Heart right ventricle (tissue), 16 donors: Measurements from ENCODE around the gene LETMD1. TPM values are rescaled to one million over a fixed set of nuclear protein-coding genes. Genes with fewer than 3 reads are reported as not detected.
"Not testable (repeated sequence)": the region's sequence is repeated elsewhere in the genome, so short reads cannot be mapped to it uniquely, and the experiment has no call there.

Source experiments
- ATAC-seq, 8 donors: fragments of 200-7000 bp; cut with Tn5 transposase; one replicate each; pipeline ENCODE4 v1.9.1; 2020; ENCODE audit warnings: mild to moderate bottlenecking in 8 of 8, moderate library complexity in 8 of 8, moderate number of reproducible peaks in 1 of 8
- DNase-seq, 2 donors: peaks; one replicate each; pipeline ENCODE4 v3.0.0-alpha.2; 2020
- H3K27ac ChIP-seq, 10 donors: fragments of 200-600 bp; sonication (generic) in 2 of 10; one replicate each; pipeline versions ENCODE4 v1.5.0 to v1.8.0; 2020 to 2022; ENCODE audit warnings: mild to moderate bottlenecking in 3 of 10
- H3K27me3 ChIP-seq, 7 donors: fragments of 200-600 bp; one replicate each; pipeline ENCODE4 v1.8.0; 2021 to 2022; ENCODE audit warnings: mild to moderate bottlenecking in 2 of 7
- H3K36me3 ChIP-seq, 9 donors: fragments of 200-600 bp; sonication (generic) in 1 of 9; one replicate each; pipeline versions ENCODE4 v1.5.0 to v1.8.0; 2020 to 2022; ENCODE audit warnings: mild to moderate bottlenecking in 2 of 9
- H3K4me1 ChIP-seq, 9 donors: fragments of 200-600 bp; sonication (generic) in 1 of 9; one replicate each; pipeline versions ENCODE4 v1.5.0 to v1.8.0; 2020 to 2022; ENCODE audit warnings: mild to moderate bottlenecking in 4 of 9
- H3K4me3 ChIP-seq, 10 donors: fragments of 200-600 bp; sonication (generic) in 2 of 10; one replicate each; pipeline versions ENCODE4 v1.5.0 to v1.8.0; 2020 to 2022; ENCODE audit warnings: mild to moderate bottlenecking in 7 of 10, moderate library complexity in 2 of 10
- H3K9me3 ChIP-seq, 11 donors: fragments of 200-600 bp in 10 of 11; sonication (generic) in 2 of 11; one replicate each; pipeline versions ENCODE4 v1.5.0 to v1.8.0; 2013 to 2022; ENCODE audit warnings: mild to moderate bottlenecking in 2 of 11, control low read depth in 1 of 11, moderate library complexity in 1 of 11
- WGBS, 2 donors: extraction: QIAGEN DNeasy Blood & Tissue Kit; methylation state at CpG; one replicate each; pipeline ENCODE4 v1.1.7; 2013; ENCODE audit warnings: inconsistent platforms in 1 of 2; 5-methylcytosine and 5-hydroxymethylcytosine counted together
- intact Hi-C, 10 donors: fragments of 100-400 bp; cut with DNase I; formaldehyde crosslinking; loops; one replicate each; pipeline versions ENCODE4 v1.11.1 to v1.14.2; 2022
- polyA plus RNA-seq, 2 donors: library from polyadenylated mRNA; stranded (reverse); fragments of 200-250 nt; gene quantifications; one replicate each; pipeline ENCODE4 v1.2.3, GENCODE V29; 2013
- total RNA-seq, 10 donors: library from RNA; stranded (reverse); fragmentation: NEBNext Ultra II Directional in 3 of 10; extraction: Animal tissue kit (Norgen Biotek cat#: 25700) in 3 of 10; gene quantifications; one replicate each; pipeline versions ENCODE4 v1.2.1 to v1.2.4, GENCODE V29; 2021 to 2023
- TF ChIP-seq, protein P1 (sequence below), 9 donors: fragments of 200-600 bp; sonication (generic) in 2 of 9; IDR thresholded peaks; one replicate each; pipeline versions ENCODE4 v1.5.0 to v1.8.0; 2021 to 2022; ENCODE audit warnings: antibody characterized with exemption in 9 of 9, mild to moderate bottlenecking in 5 of 9, moderate library complexity in 1 of 9
- donor health status: Arrhythmogenic right ventricular cardiomyopathy.
- donor health status: ischemic (EF 13 %, LVEDD 7.1; RV severe dilation, severe dysfunction).
- donor health status: healthy with polysubstance abuse.
- donor health status: DM: no; HTN: yes; CAD: no.
- donor health status: DM: no; HTN: no; CAD: no.
- donor health status: ischemic (EF 25% LVEDD 6.9; RV normal size, moderate dysfunction).
- donor health status: ischemic (EF 25% LVEDD 5.7; RV mildly dilated, moderate dysfunction).
- donor health status: healthy.
- donor health status: DM: yes; HTN: yes; CAD: no.
- donor health status: Ischemic cardiomyopathy.
- donor health status: ischemic (EF 35%, LVEDD 5.7; RV mildly dilated, moderate dysfunction).
- donor health status: nonischemic (EF 11% LVEDD 7.7; RV severe dilation, severe dysfunction).
- donor health status: DM: yes; HTN: yes; CAD: no.
- donor health status: PGD.
- donor health status: ischemic (EF 29% LVEDD 5.4; RV normal size, mild dysfunction).
- donor health status: nonischemic (EF 23%, LVEDD 6.1; RV moderate dilation, normal function).

Gene LETMD1
- total and polyA plus RNA-seq, 12 donors = 17.3 to 27.3 (median 22.6) TPM

DNA sequence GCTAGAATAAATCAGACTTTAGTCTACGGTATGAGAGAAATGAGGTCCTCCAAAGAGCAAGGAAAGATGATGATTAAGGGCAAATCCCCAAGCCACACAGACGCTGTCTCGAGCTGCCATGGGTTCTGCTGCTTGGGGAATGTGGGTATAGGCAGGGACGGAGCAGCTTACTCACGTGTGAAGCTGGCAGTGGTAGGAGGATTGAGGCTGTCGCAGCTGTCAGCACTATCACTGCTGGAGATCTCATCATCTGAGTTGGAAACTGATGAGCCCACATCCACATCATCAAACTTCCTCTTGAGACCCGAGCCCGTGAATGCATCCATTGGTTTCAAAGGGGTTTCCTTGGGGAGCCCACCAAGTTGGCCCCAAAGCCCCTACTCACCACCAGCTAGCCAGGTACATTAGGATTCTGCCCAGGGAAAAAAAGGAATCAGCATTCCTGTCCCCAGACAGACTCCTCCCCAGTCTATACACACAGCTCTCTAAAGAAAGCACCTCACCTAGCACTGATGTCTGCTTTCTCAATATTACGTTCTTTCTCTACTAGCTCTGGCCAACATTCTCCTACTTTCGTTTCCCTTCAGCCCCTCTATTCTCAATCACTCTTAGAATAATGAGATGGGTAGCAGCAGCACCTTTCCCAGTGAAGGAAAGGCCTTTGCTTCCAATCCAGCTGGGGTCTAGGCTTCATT is 28.3 kb downstream of the LETMD1 start:
- WGBS, 2 donors = 75 to 78% methylated on average over 10 of the region's 10 CpGs
- ATAC-seq = no peak

DNA sequence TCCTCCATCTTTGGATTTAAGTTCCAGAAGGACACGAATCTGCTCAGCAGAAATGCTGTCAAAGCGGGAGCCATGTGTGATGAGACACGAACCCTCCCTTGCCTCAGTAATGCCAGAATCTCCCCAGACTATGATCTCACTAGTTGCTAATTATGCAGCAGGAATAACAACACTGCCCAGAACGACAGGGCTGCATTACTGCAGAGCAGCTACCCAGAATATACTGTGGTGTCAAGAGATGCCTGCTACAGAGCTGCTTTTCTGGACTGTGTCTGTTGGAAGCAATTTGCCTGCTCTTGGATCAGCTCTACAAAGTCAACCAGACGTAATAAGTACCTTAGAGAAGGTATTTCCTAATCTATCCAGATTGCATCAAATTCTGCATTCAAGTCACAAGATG is 29.8 kb downstream of the LETMD1 start:
- H3K4me1 ChIP-seq = peaks cover 2 to 65% (median 50%) of the 10 kb centered on the region in 9 donors
- DNase-seq = peak in 1 of 2 donors; percentile 54
- no peak overlapping the region for H3K4me3 ChIP-seq
- no peaks in the 10 kb centered on the region for H3K27me3 ChIP-seq
- peak; percentile 74 to 95 (median 84) for ATAC-seq
- 30 to 39% methylated on average over 5 of the region's 5 CpGs for WGBS, 2 donors
- H3K9me3 ChIP-seq = no peaks in the 10 kb centered on the region
- peaks cover 0 to 34% (median 10%) of the 10 kb centered on the region in 9 donors for H3K36me3 ChIP-seq
- intact Hi-C loops = no loop called here
- peak overlapping the region in 7 of 10 donors; percentile 2 to 66 (median 59) for H3K27ac ChIP-seq
- TF ChIP-seq, protein P1, sequence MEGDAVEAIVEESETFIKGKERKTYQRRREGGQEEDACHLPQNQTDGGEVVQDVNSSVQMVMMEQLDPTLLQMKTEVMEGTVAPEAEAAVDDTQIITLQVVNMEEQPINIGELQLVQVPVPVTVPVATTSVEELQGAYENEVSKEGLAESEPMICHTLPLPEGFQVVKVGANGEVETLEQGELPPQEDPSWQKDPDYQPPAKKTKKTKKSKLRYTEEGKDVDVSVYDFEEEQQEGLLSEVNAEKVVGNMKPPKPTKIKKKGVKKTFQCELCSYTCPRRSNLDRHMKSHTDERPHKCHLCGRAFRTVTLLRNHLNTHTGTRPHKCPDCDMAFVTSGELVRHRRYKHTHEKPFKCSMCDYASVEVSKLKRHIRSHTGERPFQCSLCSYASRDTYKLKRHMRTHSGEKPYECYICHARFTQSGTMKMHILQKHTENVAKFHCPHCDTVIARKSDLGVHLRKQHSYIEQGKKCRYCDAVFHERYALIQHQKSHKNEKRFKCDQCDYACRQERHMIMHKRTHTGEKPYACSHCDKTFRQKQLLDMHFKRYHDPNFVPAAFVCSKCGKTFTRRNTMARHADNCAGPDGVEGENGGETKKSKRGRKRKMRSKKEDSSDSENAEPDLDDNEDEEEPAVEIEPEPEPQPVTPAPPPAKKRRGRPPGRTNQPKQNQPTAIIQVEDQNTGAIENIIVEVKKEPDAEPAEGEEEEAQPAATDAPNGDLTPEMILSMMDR (IDR thresholded peaks at IDR 0.05) = no peak

More for the DNA sequence above, 28.3 kb downstream of the LETMD1 start:
- peaks cover 0 to 50% (median 23%) of the 10 kb centered on the region in 9 donors for H3K36me3 ChIP-seq
- no peaks in the 10 kb centered on the region for H3K27me3 ChIP-seq
- TF ChIP-seq, protein P1 (IDR thresholded peaks at IDR 0.05) = no peak
- peak overlapping the region in 5 of 10 donors; percentile 8 to 66 (median 59) for H3K27ac ChIP-seq
- H3K4me1 ChIP-seq = peaks cover 2 to 52% (median 38%) of the 10 kb centered on the region in 9 donors
- no peak for DNase-seq
- no peaks in the 10 kb centered on the region for H3K9me3 ChIP-seq
- intact Hi-C loops = no loop called here
- H3K4me3 ChIP-seq = no peak overlapping the region

DNA sequence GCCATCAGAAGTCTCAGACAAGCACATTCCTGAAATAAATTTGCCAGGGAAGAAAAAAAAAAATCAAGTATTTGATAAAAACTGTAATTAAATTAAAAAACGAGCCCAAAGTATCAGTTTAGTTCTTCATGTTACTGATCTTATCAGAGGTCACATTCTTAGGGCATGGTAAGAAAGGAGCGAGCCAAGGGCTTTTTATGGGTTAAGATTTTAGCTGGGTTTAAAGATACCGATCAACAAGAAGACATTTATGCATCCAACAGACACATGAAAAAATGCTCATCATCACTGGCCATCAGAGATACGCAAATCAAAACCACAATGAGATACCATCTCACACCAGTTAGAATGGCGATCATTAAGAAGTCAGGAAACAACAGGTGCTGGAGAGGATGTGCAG is 30.2 kb downstream of the LETMD1 start:
- H3K4me3 ChIP-seq, ATAC-seq, H3K27me3 ChIP-seq, H3K9me3 ChIP-seq, intact Hi-C loops, DNase-seq: not testable (repeated sequence)
- Histone ChIP-seq H3K36me3 (peaks cover 0 to 30% (median 6%) of the 10 kb centered on the region in 9 donors), H3K27ac (peak overlapping the region in 6 of 10 donors; percentile 16 to 66 (median 56)), H3K4me1 (peaks cover 2 to 65% (median 50%) of the 10 kb centered on the region in 9 donors)
- 72 to 81% methylated on average over 5 of the region's 5 CpGs for WGBS, 2 donors

DNA sequence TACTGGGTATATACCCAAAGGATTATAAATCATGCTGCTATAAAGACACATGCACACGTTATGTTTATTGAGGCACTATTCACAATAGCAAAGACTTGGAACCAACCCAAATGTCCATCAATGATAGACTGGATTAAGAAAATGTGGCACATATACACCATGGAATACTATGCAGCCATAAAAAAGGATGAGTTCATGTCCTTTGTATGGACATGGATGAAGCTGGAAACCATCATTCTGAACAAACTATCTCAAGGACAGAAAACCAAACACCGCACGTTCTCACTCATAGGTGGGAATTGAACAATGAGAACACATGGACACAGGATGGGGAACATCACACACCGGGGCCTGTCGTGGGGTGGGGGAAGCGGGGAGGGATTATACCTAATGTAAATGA is 30.7 kb downstream of the LETMD1 start:
- intact Hi-C loops, H3K4me3 ChIP-seq, DNase-seq, H3K27me3 ChIP-seq, H3K27ac ChIP-seq, H3K9me3 ChIP-seq, ATAC-seq: not testable (repeated sequence)
- Histone ChIP-seq H3K4me1 (peaks cover 2 to 65% (median 50%) of the 10 kb centered on the region in 9 donors), H3K36me3 (peaks cover 0 to 25% (median under 1%) of the 10 kb centered on the region in 9 donors)
- 98% methylated on average over 6 of the region's 6 CpGs for WGBS, 2 donors

DNA sequence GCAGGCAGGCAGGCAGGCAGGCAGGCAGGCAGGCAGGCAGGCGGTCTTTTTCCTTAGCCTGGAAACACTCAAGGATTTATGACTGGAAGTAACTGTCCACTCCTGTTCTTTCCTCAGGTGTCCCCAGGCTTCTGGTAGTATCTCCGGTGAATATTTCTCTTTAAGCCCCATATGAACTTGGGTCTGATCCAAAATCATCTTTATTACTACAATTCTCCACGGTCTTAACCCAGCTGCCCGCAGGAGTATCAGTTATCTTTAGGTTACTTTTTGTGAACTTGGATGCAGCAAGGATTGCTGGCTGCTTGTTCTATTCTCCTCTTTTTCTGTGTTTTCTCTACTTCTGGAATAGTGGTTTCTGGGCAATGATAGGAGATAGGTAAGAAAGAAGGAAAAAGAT is 32.0 kb downstream of the LETMD1 start:
- intact Hi-C loops = loop anchor here in 3 of 10 donors (5.0 to 10.0 kb wide), 2 partner anchors 33 to 155 kb away; partner anchors contain the start of genes DAZAP2 (in 3 of the 3) and LETMD1 (in 1 of the 3)
- ATAC-seq (no peak), DNase-seq (no peak)
- WGBS, 2 donors = 59 to 79% methylated on average over 3 to 4 of the region's 4 CpGs
- H3K27me3 ChIP-seq = no peaks in the 10 kb centered on the region
- H3K4me3 ChIP-seq = no peak overlapping the region
- TF ChIP-seq, protein P1 (IDR thresholded peaks at IDR 0.05) = no peak
- peaks cover 2 to 60% (median 50%) of the 10 kb centered on the region in 9 donors for H3K4me1 ChIP-seq
- no peaks in the 10 kb centered on the region for H3K9me3 ChIP-seq
- H3K27ac ChIP-seq = no peak overlapping the region
- H3K36me3 ChIP-seq = peaks cover 0 to 16% (median 0%) of the 10 kb centered on the region in 9 donors
